ENCODE results near the gene NCOA1.

DNA sequence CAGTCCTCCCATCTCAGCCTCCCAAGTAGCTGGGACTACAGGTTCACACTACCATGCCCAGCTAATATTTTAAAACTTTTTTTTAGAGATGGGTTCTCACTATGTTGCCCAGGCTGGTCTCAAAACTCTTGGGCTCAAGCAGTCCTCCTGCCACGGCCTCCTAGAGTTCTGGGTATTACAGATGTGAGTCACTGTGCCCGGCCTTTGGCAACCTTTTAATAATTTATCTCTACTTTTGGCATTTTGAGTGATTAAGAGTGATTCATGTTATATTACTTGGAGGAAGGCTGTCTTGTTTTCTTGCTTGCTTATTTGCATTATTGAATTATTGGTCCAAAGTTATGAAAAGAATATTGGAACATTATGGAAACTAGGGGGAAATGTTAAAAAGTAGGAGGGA lies 24.3 kb downstream of the NCOA1 start:
- TF ChIP-seq, protein P1, sequence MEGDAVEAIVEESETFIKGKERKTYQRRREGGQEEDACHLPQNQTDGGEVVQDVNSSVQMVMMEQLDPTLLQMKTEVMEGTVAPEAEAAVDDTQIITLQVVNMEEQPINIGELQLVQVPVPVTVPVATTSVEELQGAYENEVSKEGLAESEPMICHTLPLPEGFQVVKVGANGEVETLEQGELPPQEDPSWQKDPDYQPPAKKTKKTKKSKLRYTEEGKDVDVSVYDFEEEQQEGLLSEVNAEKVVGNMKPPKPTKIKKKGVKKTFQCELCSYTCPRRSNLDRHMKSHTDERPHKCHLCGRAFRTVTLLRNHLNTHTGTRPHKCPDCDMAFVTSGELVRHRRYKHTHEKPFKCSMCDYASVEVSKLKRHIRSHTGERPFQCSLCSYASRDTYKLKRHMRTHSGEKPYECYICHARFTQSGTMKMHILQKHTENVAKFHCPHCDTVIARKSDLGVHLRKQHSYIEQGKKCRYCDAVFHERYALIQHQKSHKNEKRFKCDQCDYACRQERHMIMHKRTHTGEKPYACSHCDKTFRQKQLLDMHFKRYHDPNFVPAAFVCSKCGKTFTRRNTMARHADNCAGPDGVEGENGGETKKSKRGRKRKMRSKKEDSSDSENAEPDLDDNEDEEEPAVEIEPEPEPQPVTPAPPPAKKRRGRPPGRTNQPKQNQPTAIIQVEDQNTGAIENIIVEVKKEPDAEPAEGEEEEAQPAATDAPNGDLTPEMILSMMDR (IDR thresholded peaks at IDR 0.05; ENCODE audit: borderline replicate concordance, extremely low read depth, low read length, poor library complexity, severe bottlenecking), result no peak
- no peak for TF ChIP-seq EZH2 (IDR thresholded peaks at IDR 0.05; ENCODE audit: borderline replicate concordance, low read depth, low read length, severe bottlenecking)
